IgD-negative memory B cell (primary cell): ENCODE measurements around the gene CLDN20. TPM values are rescaled to one million over a fixed set of nuclear protein-coding genes. Genes with fewer than 3 reads are reported as not detected.

ENCODE experiments used
- H3K27ac Mint-ChIP-seq, 3 donors: one replicate each; pipeline ENCODE4 v1.8.0; 2020 to 2022; ENCODE audit warnings: mild to moderate bottlenecking in 3 of 3, mixed read lengths in 3 of 3, moderate library complexity in 1 of 3
- H3K27me3 Mint-ChIP-seq: one replicate; pipeline ENCODE4 v1.8.0; 2021; ENCODE audit warnings: mixed read lengths
- H3K36me3 Mint-ChIP-seq: one replicate; pipeline ENCODE4 v1.8.0; 2020; ENCODE audit warnings: mild to moderate bottlenecking, mixed read lengths
- H3K4me1 Mint-ChIP-seq, 3 donors: one replicate each; pipeline ENCODE4 v1.8.0; 2020 to 2022; ENCODE audit warnings: mixed read lengths in 3 of 3, mild to moderate bottlenecking in 1 of 3
- H3K4me3 Mint-ChIP-seq, 4 donors: one replicate each; pipeline ENCODE4 v1.8.0; 2020 to 2022; ENCODE audit warnings: mild to moderate bottlenecking in 4 of 4, mixed read lengths in 4 of 4, moderate library complexity in 3 of 4
- H3K9me3 Mint-ChIP-seq, 3 donors: one replicate each; pipeline ENCODE4 v1.8.0; 2020 to 2021; ENCODE audit warnings: mixed read lengths in 3 of 3, mild to moderate bottlenecking in 1 of 3
- polyA plus RNA-seq: library from polyadenylated mRNA; unstranded; fragments of 300-500 nt; fragmentation: Illumina TruSeq; gene quantifications from one replicate; pipeline ENCODE4 v1.2.3, GENCODE V29; 2021

CLDN20 gene
- polyA plus RNA-seq, 1 donor from 2014 or later = not detected

- Mint-ChIP-seq H3K27ac (no peak overlapping the region), H3K4me1 (peaks cover 0 to 2% (median 0%) of the 10 kb centered on the region in 3 donors), H3K36me3 (peaks cover 8% of the 10 kb centered on the region), H3K4me3 (no peak overlapping the region), H3K27me3 (peaks cover 2% of the 10 kb centered on the region), H3K9me3 (peaks cover 3 to 5% (median 4%) of the 10 kb centered on the region in 3 donors)
Observed at GRCh38 chr6:155234167-155234566, 29.6 kb upstream of the CLDN20 start.

GRCh38 chr6:155234687-155235086 lies 29.1 kb upstream of the CLDN20 start:
- Mint-ChIP-seq H3K27me3 (peaks cover 2% of the 10 kb centered on the region), H3K27ac (no peak overlapping the region), H3K36me3 (peaks cover 3% of the 10 kb centered on the region), H3K4me3 (no peak overlapping the region), H3K9me3 (peaks cover 3 to 5% (median 4%) of the 10 kb centered on the region in 3 donors), H3K4me1 (peaks cover 0 to 2% (median 0%) of the 10 kb centered on the region in 3 donors)

GRCh38 chr6:155235087-155235486 lies 28.7 kb upstream of the CLDN20 start:
- H3K9me3 Mint-ChIP-seq = peaks cover 3 to 5% (median 4%) of the 10 kb centered on the region in 3 donors
- H3K27me3 Mint-ChIP-seq = peaks cover 2% of the 10 kb centered on the region
- H3K36me3 Mint-ChIP-seq = peaks cover 3% of the 10 kb centered on the region
- peaks cover 0 to 2% (median 0%) of the 10 kb centered on the region in 3 donors for H3K4me1 Mint-ChIP-seq
- H3K4me3 Mint-ChIP-seq = no peak overlapping the region
- H3K27ac Mint-ChIP-seq = no peak overlapping the region

GRCh38 chr6:155237613-155238012 lies 26.2 kb upstream of the CLDN20 start:
- H3K4me3 Mint-ChIP-seq = no peak overlapping the region
- peaks cover 2% of the 10 kb centered on the region for H3K27me3 Mint-ChIP-seq
- H3K27ac Mint-ChIP-seq = no peak overlapping the region
- H3K4me1 Mint-ChIP-seq = peaks cover 0 to 4% (median 0%) of the 10 kb centered on the region in 3 donors
- H3K9me3 Mint-ChIP-seq = peaks cover 3 to 5% (median 4%) of the 10 kb centered on the region in 3 donors
- H3K36me3 Mint-ChIP-seq = peaks cover 2% of the 10 kb centered on the region

- Mint-ChIP-seq H3K36me3 (peaks cover 4% of the 10 kb centered on the region), H3K9me3 (peaks cover 3 to 4% (median 3%) of the 10 kb centered on the region in 3 donors), H3K4me3 (no peak overlapping the region), H3K27ac (no peak overlapping the region), H3K27me3 (peaks cover 2% of the 10 kb centered on the region), H3K4me1 (peaks cover 0 to 4% (median 0%) of the 10 kb centered on the region in 3 donors)
Observed at GRCh38 chr6:155240905-155241600, 22.8 kb upstream of the CLDN20 start.

- Mint-ChIP-seq H3K4me1 (peaks cover 0 to 5% (median 0%) of the 10 kb centered on the region in 3 donors), H3K27ac (peak overlapping the region in 1 of 3 donors; percentile 54)
Observed at GRCh38 chr6:155241966-155242365, 21.8 kb upstream of the CLDN20 start.

GRCh38 chr6:155244434-155244833 lies 19.4 kb upstream of the CLDN20 start:
- H3K4me1 Mint-ChIP-seq = peaks cover 0 to 9% (median 5%) of the 10 kb centered on the region in 3 donors
- peaks cover 5% of the 10 kb centered on the region for H3K36me3 Mint-ChIP-seq
- no peaks in the 10 kb centered on the region for H3K9me3 Mint-ChIP-seq
- H3K27ac Mint-ChIP-seq = no peak overlapping the region
- no peaks in the 10 kb centered on the region for H3K27me3 Mint-ChIP-seq
- H3K4me3 Mint-ChIP-seq = no peak overlapping the region

More at GRCh38 chr6:155241966-155242365, 21.8 kb upstream of the CLDN20 start:
- Mint-ChIP-seq H3K36me3 (peaks cover 8% of the 10 kb centered on the region), H3K4me3 (no peak overlapping the region), H3K9me3 (peaks cover 0 to 4% (median 3%) of the 10 kb centered on the region in 3 donors), H3K27me3 (peaks cover 2% of the 10 kb centered on the region)

- Mint-ChIP-seq H3K36me3 (peaks cover 5% of the 10 kb centered on the region), H3K27me3 (no peaks in the 10 kb centered on the region), H3K4me1 (peaks cover 0 to 9% (median 5%) of the 10 kb centered on the region in 3 donors), H3K27ac (peak overlapping the region in 1 of 3 donors; percentile 59), H3K9me3 (no peaks in the 10 kb centered on the region), H3K4me3 (no peak overlapping the region)
Observed at GRCh38 chr6:155245193-155245592, 18.6 kb upstream of the CLDN20 start.

GRCh38 chr6:155245831-155246230 lies 18.0 kb upstream of the CLDN20 start:
- H3K27ac Mint-ChIP-seq = peak overlapping the region in 1 of 3 donors; percentile 71
- peaks cover 0 to 7% (median 5%) of the 10 kb centered on the region in 3 donors for H3K4me1 Mint-ChIP-seq
- H3K4me3 Mint-ChIP-seq = no peak overlapping the region

GRCh38 chr6:155246825-155247224 lies 17.0 kb upstream of the CLDN20 start:
- no peak overlapping the region for H3K4me3 Mint-ChIP-seq
- H3K9me3 Mint-ChIP-seq = no peaks in the 10 kb centered on the region
- H3K27ac Mint-ChIP-seq = no peak overlapping the region
- no peaks in the 10 kb centered on the region for H3K27me3 Mint-ChIP-seq
- peaks cover 0 to 5% (median 5%) of the 10 kb centered on the region in 3 donors for H3K4me1 Mint-ChIP-seq
- H3K36me3 Mint-ChIP-seq = peaks cover 5% of the 10 kb centered on the region

More at GRCh38 chr6:155245831-155246230, 18.0 kb upstream of the CLDN20 start:
- Mint-ChIP-seq H3K27me3 (no peaks in the 10 kb centered on the region), H3K36me3 (peaks cover 5% of the 10 kb centered on the region), H3K9me3 (no peaks in the 10 kb centered on the region)

GRCh38 chr6:155247618-155248007 lies 16.2 kb upstream of the CLDN20 start:
- no peaks in the 10 kb centered on the region for H3K27me3 Mint-ChIP-seq
- H3K4me3 Mint-ChIP-seq = no peak overlapping the region
- peaks cover 0 to 5% (median 5%) of the 10 kb centered on the region in 3 donors for H3K4me1 Mint-ChIP-seq
- H3K9me3 Mint-ChIP-seq = no peaks in the 10 kb centered on the region
- peaks cover 5% of the 10 kb centered on the region for H3K36me3 Mint-ChIP-seq
- peak overlapping the region in 1 of 3 donors; percentile 10 for H3K27ac Mint-ChIP-seq

GRCh38 chr6:155248008-155249001 lies 15.5 kb upstream of the CLDN20 start:
- Mint-ChIP-seq H3K27me3 (no peaks in the 10 kb centered on the region), H3K4me3 (no peak overlapping the region), H3K36me3 (peaks cover 5% of the 10 kb centered on the region), H3K9me3 (no peaks in the 10 kb centered on the region), H3K27ac (peak overlapping the region in 2 of 3 donors; percentile 24 to 69), H3K4me1 (peaks cover 0 to 5% (median 5%) of the 10 kb centered on the region in 3 donors)

- Mint-ChIP-seq H3K27ac (no peak overlapping the region), H3K27me3 (no peaks in the 10 kb centered on the region), H3K4me3 (no peak overlapping the region), H3K36me3 (peaks cover 3% of the 10 kb centered on the region), H3K4me1 (peaks cover 0 to 5% (median 5%) of the 10 kb centered on the region in 3 donors), H3K9me3 (no peaks in the 10 kb centered on the region)
Observed at GRCh38 chr6:155250701-155251381, 13.0 kb upstream of the CLDN20 start.

- Mint-ChIP-seq H3K36me3 (no peaks in the 10 kb centered on the region), H3K9me3 (no peaks in the 10 kb centered on the region), H3K4me3 (no peak overlapping the region), H3K4me1 (peaks cover 0 to 5% (median 3%) of the 10 kb centered on the region in 3 donors), H3K27ac (no peak overlapping the region), H3K27me3 (no peaks in the 10 kb centered on the region)
Observed at GRCh38 chr6:155252581-155252980, 11.2 kb upstream of the CLDN20 start.
